RWPE2 (cell line): ENCODE results near the gene ABI2.

Experiments used
- ATAC-seq: fragments of 200-7000 bp; cut with Tn5 transposase; 3 replicates; pipeline ENCODE4 v1.9.1; 2021; ENCODE audit warnings: low read depth
- DNase-seq: peaks from one replicate; pipeline ENCODE4 v3.0.0-alpha.2; 2020; ENCODE audit warnings: low spot score
- H3K27ac ChIP-seq: fragments of 450-650 bp; 2 replicates; pipeline ENCODE4 v1.5.1; 2017; ENCODE audit warnings: mild to moderate bottlenecking; ENCODE audit not compliant: poor library complexity, severe bottlenecking
- H3K27me3 ChIP-seq: fragments of 250-450 bp; sonication (Bioruptor Pico); 2 replicates; pipeline ENCODE4 v1.5.1; 2021; ENCODE audit warnings: mild to moderate bottlenecking, moderate library complexity; ENCODE audit not compliant: insufficient read depth, poor library complexity, severe bottlenecking
- H3K36me3 ChIP-seq: fragments of 250-450 bp; sonication (Bioruptor Pico); 2 replicates; pipeline ENCODE4 v1.5.1; 2020; ENCODE audit warnings: low read depth, mild to moderate bottlenecking, moderate library complexity
- H3K4me1 ChIP-seq: fragments of 250-450 bp; sonication (Bioruptor Pico); 2 replicates; pipeline ENCODE4 v1.5.1; 2021; ENCODE audit warnings: mild to moderate bottlenecking, moderate library complexity; ENCODE audit not compliant: insufficient read depth, poor library complexity, severe bottlenecking
- H3K4me3 ChIP-seq: fragments of 250-450 bp; sonication (Bioruptor Pico); 2 replicates; pipeline ENCODE4 v1.5.1; 2021; ENCODE audit warnings: mild to moderate bottlenecking, moderate library complexity; ENCODE audit not compliant: severe bottlenecking
- H3K9me3 ChIP-seq: fragments of 250-450 bp; sonication (Bioruptor Pico); 2 replicates; pipeline ENCODE4 v1.5.1; 2021; ENCODE audit warnings: mild to moderate bottlenecking, moderate library complexity; ENCODE audit not compliant: severe bottlenecking
- TF ChIP-seq, protein P1 (sequence below): fragments of 450-650 bp; IDR thresholded peaks from one replicate; pipeline ENCODE4 v1.5.1; 2017; ENCODE audit warnings: mild to moderate bottlenecking, moderate library complexity; ENCODE audit not compliant: poor library complexity, severe bottlenecking

The ABI2 gene

DNA sequence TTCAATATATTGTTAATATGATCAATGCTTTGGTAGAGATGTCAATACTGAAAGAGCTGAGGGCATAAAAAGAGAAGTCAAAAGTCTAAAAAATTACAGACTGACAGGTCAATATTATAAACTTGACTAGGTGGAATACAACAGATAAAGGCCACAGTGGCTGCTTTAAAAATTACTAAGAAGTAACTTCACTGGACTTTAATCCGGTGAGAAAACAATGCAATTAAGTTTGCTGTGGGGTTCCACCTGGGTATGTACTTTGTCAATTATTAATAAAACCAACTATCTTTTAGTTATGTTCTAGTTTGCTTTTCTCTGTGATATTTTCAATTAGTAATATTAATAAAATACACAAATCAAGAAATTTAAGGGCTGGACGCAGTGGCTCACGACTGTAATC lies 162.2 kb downstream of the ABI2 start:
- TF ChIP-seq, protein P1, sequence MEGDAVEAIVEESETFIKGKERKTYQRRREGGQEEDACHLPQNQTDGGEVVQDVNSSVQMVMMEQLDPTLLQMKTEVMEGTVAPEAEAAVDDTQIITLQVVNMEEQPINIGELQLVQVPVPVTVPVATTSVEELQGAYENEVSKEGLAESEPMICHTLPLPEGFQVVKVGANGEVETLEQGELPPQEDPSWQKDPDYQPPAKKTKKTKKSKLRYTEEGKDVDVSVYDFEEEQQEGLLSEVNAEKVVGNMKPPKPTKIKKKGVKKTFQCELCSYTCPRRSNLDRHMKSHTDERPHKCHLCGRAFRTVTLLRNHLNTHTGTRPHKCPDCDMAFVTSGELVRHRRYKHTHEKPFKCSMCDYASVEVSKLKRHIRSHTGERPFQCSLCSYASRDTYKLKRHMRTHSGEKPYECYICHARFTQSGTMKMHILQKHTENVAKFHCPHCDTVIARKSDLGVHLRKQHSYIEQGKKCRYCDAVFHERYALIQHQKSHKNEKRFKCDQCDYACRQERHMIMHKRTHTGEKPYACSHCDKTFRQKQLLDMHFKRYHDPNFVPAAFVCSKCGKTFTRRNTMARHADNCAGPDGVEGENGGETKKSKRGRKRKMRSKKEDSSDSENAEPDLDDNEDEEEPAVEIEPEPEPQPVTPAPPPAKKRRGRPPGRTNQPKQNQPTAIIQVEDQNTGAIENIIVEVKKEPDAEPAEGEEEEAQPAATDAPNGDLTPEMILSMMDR = no peak
- Histone ChIP-seq H3K27me3 (no peaks in the 10 kb centered on the region), H3K4me3 (no peak overlapping the region), H3K4me1 (peaks cover 9% of the 10 kb centered on the region), H3K36me3 (peaks cover 60% of the 10 kb centered on the region), H3K9me3 (no peaks in the 10 kb centered on the region), H3K27ac (no peak overlapping the region)
- DNase-seq = no peak
- ATAC-seq = no peak

DNA sequence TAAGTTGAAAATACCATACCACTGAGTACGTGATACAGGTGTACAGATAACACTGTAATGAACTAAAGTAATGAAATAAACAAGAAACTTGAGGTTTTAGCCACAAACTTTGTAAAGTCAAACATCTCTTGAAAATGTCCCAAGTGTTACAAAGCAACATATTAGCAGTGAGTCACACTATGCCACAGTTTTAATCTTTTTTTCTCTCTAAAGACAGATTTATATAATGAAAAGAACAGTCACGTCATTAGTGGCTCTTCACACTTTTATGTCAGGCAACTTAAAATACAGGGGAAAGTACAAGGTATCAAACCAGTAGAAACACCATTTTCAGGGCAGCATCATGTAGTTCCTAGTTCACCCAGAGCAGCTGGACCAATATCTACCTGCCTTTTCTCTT lies 164.8 kb downstream of the ABI2 start:
- no peak overlapping the region for H3K4me3 ChIP-seq
- TF ChIP-seq, protein P1 = no peak
- no peaks in the 10 kb centered on the region for H3K9me3 ChIP-seq
- ATAC-seq (no peak), DNase-seq (no peak)
- no peak overlapping the region for H3K27ac ChIP-seq
- H3K4me1 ChIP-seq = peaks cover 13% of the 10 kb centered on the region
- H3K27me3 ChIP-seq = no peaks in the 10 kb centered on the region
- peaks cover 57% of the 10 kb centered on the region for H3K36me3 ChIP-seq
